UCSD-AML1 (cell line): ENCODE results near the gene RIN2.

Experiments
- DNase-seq: peaks from one replicate; lab custom pipeline; 2025; ENCODE audit not compliant: unreplicated experiment; lab: John Stamatoyannopoulos, UW

Gene RIN2

GRCh38 chr20:19758133-19758500, at the start of gene RIN2:
Gene RIN2 (plus strand): TSS chr20:19758258. CDS start chr20:19889602, 131,344 bp downstream.
- DNase-seq: no peak

- no peak for DNase-seq
Observed at GRCh38 chr20:19709635-19710335, 48.3 kb upstream of the RIN2 start.

GRCh38 chr20:19710336-19711120, 47.5 kb upstream of the RIN2 start:
- DNase-seq: no peak

GRCh38 chr20:19711126-19711525, 46.9 kb upstream of the RIN2 start:
- DNase-seq: no peak

GRCh38 chr20:19712721-19713260, 45.3 kb upstream of the RIN2 start:
- DNase-seq: no peak

- no peak for DNase-seq
Observed at GRCh38 chr20:19713822-19714578, 44.1 kb upstream of the RIN2 start.

GRCh38 chr20:19714579-19714840, 43.5 kb upstream of the RIN2 start:
- no peak for DNase-seq

- no peak for DNase-seq
Observed at GRCh38 chr20:19715986-19716385, 42.1 kb upstream of the RIN2 start.

- no peak for DNase-seq
Observed at GRCh38 chr20:19718880-19719279, 39.2 kb upstream of the RIN2 start.

- no peak for DNase-seq
Observed at GRCh38 chr20:19720991-19721390, 37.1 kb upstream of the RIN2 start.

- no peak for DNase-seq
Observed at GRCh38 chr20:19723051-19723450, 35.0 kb upstream of the RIN2 start.

- no peak for DNase-seq
Observed at GRCh38 chr20:19723813-19724430, 34.1 kb upstream of the RIN2 start.

- no peak for DNase-seq
Observed at GRCh38 chr20:19725373-19725772, 32.7 kb upstream of the RIN2 start.

GRCh38 chr20:19725814-19726525, 32.1 kb upstream of the RIN2 start:
- no peak for DNase-seq

GRCh38 chr20:19727251-19727847, 30.7 kb upstream of the RIN2 start:
- no peak for DNase-seq

GRCh38 chr20:19729672-19730071, 28.4 kb upstream of the RIN2 start:
- no peak for DNase-seq

GRCh38 chr20:19730706-19731105, 27.4 kb upstream of the RIN2 start:
- DNase-seq: peak; percentile 20

- DNase-seq: no peak
Observed at GRCh38 chr20:19734811-19735210, 23.2 kb upstream of the RIN2 start.

GRCh38 chr20:19735446-19735845, 22.6 kb upstream of the RIN2 start:
- DNase-seq: peak; percentile 64

- DNase-seq: no peak
Observed at GRCh38 chr20:19737025-19737424, 21.0 kb upstream of the RIN2 start.
